HG02884 (cell line): ENCODE measurements around the gene HPS4.

Experiments
- ATAC-seq: cut with Tn5 transposase; IDR thresholded peaks from one replicate; pipeline ENCODE4 v1.9.1; 2021; ENCODE audit warnings: mild to moderate bottlenecking, moderate library complexity; ENCODE audit not compliant: unreplicated experiment

HPS4 gene

GRCh38 chr22:26499188-26499703 is 15.7 kb upstream of the HPS4 start:
- no peak for ATAC-seq

DNA sequence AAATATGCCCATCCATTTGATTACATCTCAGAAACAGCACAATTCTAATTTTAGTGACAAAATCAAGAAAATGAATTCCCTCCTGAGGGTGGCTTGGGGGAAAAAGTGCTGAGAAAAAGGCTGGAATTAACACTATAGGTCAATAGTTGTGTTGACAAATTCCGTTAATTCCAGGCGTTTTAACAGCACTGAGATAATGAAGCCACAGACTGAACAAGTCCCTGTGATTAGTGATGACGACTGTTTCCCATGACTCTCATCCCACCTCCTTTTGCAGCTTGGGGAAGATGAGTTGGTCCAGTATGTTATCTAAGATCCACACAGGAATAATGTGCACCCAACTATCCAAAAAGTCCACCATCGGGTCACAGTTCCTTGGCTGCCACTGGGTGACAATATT is 12.9 kb upstream of the HPS4 start:
- ATAC-seq: no peak

GRCh38 chr22:26494506-26494905 is 10.9 kb upstream of the HPS4 start:
- ATAC-seq: no peak

GRCh38 chr22:26492220-26492619 is 8.6 kb upstream of the HPS4 start:
- ATAC-seq: no peak

DNA sequence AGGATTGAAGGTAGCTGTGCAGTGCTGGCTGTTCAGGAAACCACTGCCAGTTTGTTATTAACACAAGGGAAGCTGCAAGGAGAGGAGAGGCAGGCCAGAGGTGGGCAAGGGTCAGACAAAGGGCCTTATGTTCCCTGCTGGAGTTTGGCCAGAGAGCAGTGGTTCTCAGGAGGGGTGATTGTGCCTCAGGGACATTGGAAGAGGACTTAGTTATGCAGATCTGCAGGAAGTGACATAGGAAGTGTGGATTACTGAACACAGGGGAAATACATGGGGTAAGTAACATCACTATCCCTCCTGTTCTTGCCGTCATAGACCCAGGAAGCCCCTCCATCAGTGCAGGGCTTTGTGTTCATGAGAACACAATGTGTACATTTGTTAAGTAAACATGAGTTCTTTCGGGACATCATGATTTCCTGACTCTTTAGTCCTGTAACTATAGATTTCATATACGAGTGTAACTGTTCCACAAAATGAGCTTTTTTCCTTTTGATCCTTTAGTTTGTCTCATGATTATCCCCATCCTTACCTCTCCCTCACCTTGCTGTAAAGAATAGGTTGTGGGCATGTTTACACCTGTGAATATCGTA is 6.0 kb upstream of the HPS4 start:
- ATAC-seq: no peak

GRCh38 chr22:26487996-26488395 is 4.4 kb upstream of the HPS4 start:
- ATAC-seq: no peak

- ATAC-seq: no peak
Measured at GRCh38 chr22:26486394-26486793, 2.8 kb upstream of the HPS4 start.

DNA sequence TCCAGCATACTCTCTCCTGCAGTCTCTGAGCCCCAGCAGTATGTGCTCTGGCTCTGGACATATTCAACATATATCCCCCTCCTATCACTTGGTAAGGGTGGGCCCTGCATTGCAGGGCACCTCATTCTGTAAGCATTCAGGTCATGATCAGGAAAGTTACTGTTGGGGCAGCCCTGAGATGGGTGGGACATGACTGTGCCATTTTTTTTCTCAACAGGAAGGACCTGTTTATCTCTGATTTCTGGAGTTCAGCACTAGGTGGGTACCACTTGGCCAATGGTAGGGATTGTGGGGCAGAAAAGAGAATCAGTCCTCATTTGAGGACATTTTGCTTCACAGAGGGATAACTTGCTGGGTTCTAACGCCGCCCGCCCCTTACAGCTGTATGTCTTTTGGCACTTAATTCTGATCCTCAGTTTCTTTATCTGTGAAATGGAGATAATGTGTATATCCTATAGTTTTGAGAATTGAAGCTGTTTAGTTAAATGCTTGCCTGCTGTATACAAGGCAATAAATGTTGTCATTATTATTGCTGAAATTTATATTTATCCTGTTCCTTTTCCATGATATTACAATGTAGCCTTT is 2.3 kb upstream of the HPS4 start:
- ATAC-seq: no peak

GRCh38 chr22:26485013-26485412 is 1.4 kb upstream of the HPS4 start:
- ATAC-seq: no peak

DNA sequence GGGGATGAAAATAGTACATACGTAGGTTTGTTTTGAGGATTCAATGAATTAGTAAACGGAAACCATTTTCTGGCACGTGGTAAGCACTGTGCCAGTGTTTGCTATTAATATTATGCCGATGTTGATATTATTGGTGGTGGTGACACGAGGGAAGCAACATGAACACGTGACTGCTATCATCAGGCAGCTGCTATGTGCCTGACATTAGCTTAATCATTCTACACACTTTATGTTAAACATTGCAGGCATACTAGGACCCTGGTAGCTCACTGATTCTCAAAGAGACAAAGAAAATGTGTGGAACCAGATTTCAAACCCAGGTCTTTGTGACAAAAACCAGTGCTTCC is 750 bp upstream of the HPS4 start:
- no peak for ATAC-seq

- ATAC-seq: no peak
Measured at GRCh38 chr22:26483043-26483438, 542 bp downstream of the HPS4 start.

DNA sequence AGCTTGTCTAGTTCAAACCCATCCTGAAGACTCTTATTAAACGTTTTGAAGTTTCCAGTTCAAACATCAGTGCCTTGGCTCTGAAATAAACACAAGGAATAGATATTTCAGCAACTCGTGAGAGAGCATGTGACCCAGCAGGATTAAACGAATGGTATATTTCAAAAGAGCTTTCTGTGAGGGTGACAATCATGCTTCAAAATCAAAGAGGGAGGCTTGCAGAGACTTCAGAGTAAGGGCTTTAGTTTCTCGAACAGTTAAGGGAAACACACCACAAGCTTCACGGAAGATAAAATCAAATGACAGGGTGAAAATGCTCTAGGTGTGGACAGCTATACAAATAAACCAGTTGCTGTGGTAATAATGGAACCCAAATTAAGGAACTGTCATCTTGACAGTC is 1.4 kb downstream of the HPS4 start:
- no peak for ATAC-seq

DNA sequence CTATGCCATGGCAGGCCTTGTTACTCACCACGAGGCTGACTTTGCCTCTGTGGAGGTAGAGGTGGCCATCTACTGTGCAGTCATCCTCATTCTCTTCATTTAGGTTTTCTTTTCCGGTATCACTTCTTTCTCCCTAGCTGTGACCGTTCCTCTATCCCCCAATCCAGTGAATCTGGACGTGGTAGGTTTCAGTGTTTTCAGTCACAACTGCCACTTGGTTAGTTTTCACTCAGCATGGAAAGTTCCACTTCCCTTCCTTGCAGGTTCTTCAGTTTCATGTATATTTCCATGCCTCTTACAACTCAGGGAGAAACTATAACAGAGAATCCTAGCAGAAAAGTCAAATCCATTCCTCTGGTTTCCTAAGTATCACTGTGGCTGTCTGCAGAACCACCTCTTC is 1.9 kb downstream of the HPS4 start:
- no peak for ATAC-seq

GRCh38 chr22:26481112-26481693 is 2.4 kb downstream of the HPS4 start:
- ATAC-seq: no peak

DNA sequence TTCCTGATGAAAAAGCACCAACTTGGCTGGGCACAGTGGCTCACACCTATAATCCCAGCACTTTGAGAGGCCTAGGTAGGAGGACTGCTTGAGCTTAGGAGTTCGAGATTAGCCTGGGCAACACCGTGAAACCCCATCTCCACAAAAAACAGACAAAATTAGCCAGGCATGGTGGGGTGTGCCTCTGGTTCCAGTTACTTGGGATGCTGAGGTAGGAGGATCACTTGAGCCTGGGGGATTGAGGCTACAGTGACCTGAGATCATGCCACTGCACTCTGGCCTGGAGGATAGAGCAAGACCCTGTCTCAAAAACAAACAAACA is 3.0 kb downstream of the HPS4 start:
- ATAC-seq: no peak

DNA sequence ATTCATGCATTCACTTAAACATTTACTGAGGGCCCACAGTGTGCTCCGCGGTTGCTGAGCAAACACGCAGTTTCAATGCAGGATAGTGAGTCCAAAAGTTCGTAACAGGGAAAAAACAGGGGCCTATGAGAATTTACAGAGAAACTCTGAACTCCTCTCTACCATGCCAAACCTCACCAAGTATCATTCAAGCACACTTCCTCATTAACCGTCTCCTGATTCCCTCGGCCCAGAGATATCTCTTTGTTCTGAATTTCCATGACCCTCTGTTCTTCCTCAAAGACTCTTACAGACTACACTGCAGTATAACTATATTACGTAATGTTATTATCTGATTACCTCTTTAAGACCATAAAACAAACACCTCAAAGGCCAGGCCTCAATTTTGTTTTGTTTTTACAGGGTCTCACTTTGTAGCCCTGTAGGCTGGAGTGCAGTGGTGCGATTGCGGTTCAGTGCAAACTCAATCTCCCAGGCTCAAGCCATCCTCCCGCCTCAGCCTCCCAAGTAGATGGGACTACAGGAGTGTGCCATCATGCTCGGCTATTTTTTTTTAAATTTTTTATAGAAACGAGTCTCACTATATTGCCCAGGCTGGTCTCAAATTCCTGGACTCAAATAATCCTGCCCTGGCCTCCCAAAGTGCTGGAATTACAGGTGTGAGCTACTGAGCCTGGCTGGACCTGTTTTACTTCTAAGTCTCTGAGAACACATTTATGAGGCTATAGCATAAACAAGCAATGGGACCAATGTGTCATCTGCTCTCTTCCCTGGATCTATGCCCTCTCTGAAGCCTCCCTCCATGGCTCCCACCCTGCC is 3.6 kb downstream of the HPS4 start:
- no peak for ATAC-seq

GRCh38 chr22:26479043-26479791 is 4.4 kb downstream of the HPS4 start:
- ATAC-seq: no peak

DNA sequence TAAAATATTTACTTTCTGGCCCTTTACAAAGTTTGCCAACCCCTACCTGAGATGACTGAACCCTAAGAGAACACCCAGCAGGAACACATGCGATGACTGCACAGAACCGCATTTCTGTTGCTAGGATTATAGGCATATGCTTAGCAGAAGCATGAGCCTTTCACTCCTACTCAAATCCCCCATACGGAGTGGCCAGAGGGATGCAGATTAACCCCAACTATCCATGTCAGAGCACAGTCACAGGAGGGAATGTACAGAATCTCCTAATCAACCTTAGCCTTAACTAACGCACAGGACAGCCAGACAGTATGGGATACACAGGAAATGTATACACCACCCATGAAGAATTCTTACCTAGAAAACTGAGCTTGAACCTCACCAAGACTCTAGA is 6.2 kb downstream of the HPS4 start:
- no peak for ATAC-seq

DNA sequence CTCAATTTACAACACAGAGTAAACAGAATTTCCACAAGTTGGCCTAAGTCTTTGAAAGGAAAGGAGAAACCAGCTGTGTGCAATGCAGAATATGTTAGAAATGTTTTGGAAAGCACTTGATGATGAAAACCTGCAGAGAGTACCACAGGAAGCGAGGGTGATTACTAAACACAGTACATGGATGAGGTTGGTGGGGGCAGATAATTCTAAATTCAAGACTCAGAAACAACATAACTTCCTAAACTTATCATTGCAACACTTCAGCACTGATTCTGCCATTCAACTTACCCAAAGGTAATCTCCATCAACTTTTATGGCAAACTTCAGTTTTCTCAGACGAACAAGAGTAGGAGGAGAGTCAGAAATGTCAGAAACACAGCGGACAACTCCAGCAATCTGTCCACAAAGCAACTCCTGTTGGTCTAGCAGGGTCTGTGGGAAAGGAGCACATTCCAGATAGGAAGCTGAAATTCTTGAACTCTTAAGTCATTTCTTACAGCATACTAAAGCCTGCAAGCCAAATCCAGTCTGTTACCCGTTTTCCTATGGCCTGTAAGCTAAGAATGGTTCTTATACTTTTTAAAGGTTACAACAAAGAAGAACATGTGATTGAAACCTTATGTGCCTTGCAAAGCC is 6.8 kb downstream of the HPS4 start:
- ATAC-seq: no peak

DNA sequence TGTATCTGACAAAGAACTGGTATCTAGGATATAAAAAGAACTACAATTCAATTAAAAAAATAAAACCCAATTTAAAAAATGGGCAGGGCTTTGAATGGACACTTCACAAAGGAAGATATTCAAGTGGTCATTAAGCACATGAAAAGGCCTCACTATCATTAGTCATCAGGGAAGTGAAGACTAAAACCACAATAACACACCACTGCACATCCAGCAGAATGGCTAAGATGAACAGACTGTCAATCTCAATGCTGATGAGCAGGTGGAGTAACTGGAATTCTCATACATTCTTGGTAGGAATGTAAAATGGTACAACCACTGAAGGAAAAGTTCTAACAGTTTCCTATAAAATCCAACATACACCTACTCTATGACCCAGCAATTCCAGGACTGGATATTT is 8.9 kb downstream of the HPS4 start:
- ATAC-seq: no peak

GRCh38 chr22:26471522-26471921 is 12.1 kb downstream of the HPS4 start:
- ATAC-seq: no peak
